ENCODE measurements around the gene GALR2.

The GALR2 gene

GRCh38 chr17:76082326-76083251 is 8.0 kb downstream of the GALR2 start:
- Mint-ChIP-seq H3K27ac (peak overlapping the region; percentile 83), H3K4me3 (no peak overlapping the region), H3K4me1 (peaks cover 11% of the 10 kb centered on the region), H3K9me3 (no peaks in the 10 kb centered on the region), H3K36me3 (peaks cover 21% of the 10 kb centered on the region)
- ATAC-seq = no peak
- no peak for DNase-seq (ENCODE audit: low spot score in 2 of 2)

GRCh38 chr17:76083536-76084182 is 9.1 kb downstream of the GALR2 start:
- peaks cover 7% of the 10 kb centered on the region for H3K4me1 Mint-ChIP-seq
- H3K9me3 Mint-ChIP-seq = no peaks in the 10 kb centered on the region
- no peak overlapping the region for H3K27ac Mint-ChIP-seq
- H3K36me3 Mint-ChIP-seq = peaks cover 23% of the 10 kb centered on the region
- no peak for DNase-seq (ENCODE audit: low spot score in 2 of 2)
- no peak for ATAC-seq
- H3K4me3 Mint-ChIP-seq = no peak overlapping the region

- Mint-ChIP-seq H3K36me3 (peaks cover 38% of the 10 kb centered on the region), H3K27ac (peak overlapping the region; percentile 52), H3K4me3 (no peak overlapping the region), H3K9me3 (no peaks in the 10 kb centered on the region), H3K4me1 (peaks cover 5% of the 10 kb centered on the region)
- DNase-seq (ENCODE audit: low spot score in 2 of 2) (no peak), ATAC-seq (no peak)
Observed at GRCh38 chr17:76085066-76085730, 10.6 kb downstream of the GALR2 start.

- no peaks in the 10 kb centered on the region for H3K9me3 Mint-ChIP-seq
- no peak for DNase-seq (ENCODE audit: low spot score in 2 of 2)
- ATAC-seq = no peak
- H3K36me3 Mint-ChIP-seq = peaks cover 43% of the 10 kb centered on the region
- H3K4me1 Mint-ChIP-seq = peaks cover 5% of the 10 kb centered on the region
- peak overlapping the region; percentile 52 for H3K27ac Mint-ChIP-seq
- no peak overlapping the region for H3K4me3 Mint-ChIP-seq
Observed at GRCh38 chr17:76085731-76086366, 11.3 kb downstream of the GALR2 start.

GRCh38 chr17:76086384-76086783 is 11.8 kb downstream of the GALR2 start:
- ATAC-seq = no peak
- Mint-ChIP-seq H3K9me3 (no peaks in the 10 kb centered on the region), H3K36me3 (peaks cover 48% of the 10 kb centered on the region), H3K4me3 (no peak overlapping the region), H3K27ac (peak overlapping the region; percentile 52), H3K4me1 (peaks cover 5% of the 10 kb centered on the region)
- DNase-seq (ENCODE audit: low spot score in 2 of 2) = no peak

- ATAC-seq (no peak), DNase-seq (ENCODE audit: low spot score in 2 of 2) (no peak)
- no peaks in the 10 kb centered on the region for H3K4me1 Mint-ChIP-seq
- no peaks in the 10 kb centered on the region for H3K9me3 Mint-ChIP-seq
- H3K36me3 Mint-ChIP-seq = peaks cover 58% of the 10 kb centered on the region
- no peak overlapping the region for H3K4me3 Mint-ChIP-seq
- H3K27ac Mint-ChIP-seq = no peak overlapping the region
Observed at GRCh38 chr17:76087531-76087930, 12.9 kb downstream of the GALR2 start.

GRCh38 chr17:76088041-76088867 is 13.7 kb downstream of the GALR2 start:
- H3K9me3 Mint-ChIP-seq = no peaks in the 10 kb centered on the region
- no peak overlapping the region for H3K4me3 Mint-ChIP-seq
- peaks cover 62% of the 10 kb centered on the region for H3K36me3 Mint-ChIP-seq
- DNase-seq (ENCODE audit: low spot score in 2 of 2) (no peak), ATAC-seq (no peak)
- no peaks in the 10 kb centered on the region for H3K4me1 Mint-ChIP-seq
- H3K27ac Mint-ChIP-seq = peak overlapping the region; percentile 29

GRCh38 chr17:76088868-76089576 is 14.4 kb downstream of the GALR2 start:
- Mint-ChIP-seq H3K36me3 (peaks cover 62% of the 10 kb centered on the region), H3K4me3 (no peak overlapping the region), H3K27ac (peak overlapping the region; percentile 29), H3K9me3 (no peaks in the 10 kb centered on the region), H3K4me1 (no peaks in the 10 kb centered on the region)
- ATAC-seq (no peak), DNase-seq (ENCODE audit: low spot score in 2 of 2) (no peak)

GRCh38 chr17:76089680-76090516 is 15.3 kb downstream of the GALR2 start:
- Mint-ChIP-seq H3K36me3 (peaks cover 62% of the 10 kb centered on the region), H3K9me3 (no peaks in the 10 kb centered on the region), H3K4me3 (no peak overlapping the region), H3K27ac (peak overlapping the region; percentile 29), H3K4me1 (no peaks in the 10 kb centered on the region)
- DNase-seq (ENCODE audit: low spot score in 2 of 2) (no peak), ATAC-seq (no peak)

- no peaks in the 10 kb centered on the region for H3K9me3 Mint-ChIP-seq
- no peak overlapping the region for H3K4me3 Mint-ChIP-seq
- no peaks in the 10 kb centered on the region for H3K4me1 Mint-ChIP-seq
- DNase-seq (ENCODE audit: low spot score in 2 of 2) (no peak), ATAC-seq (no peak)
- peak overlapping the region; percentile 45 for H3K27ac Mint-ChIP-seq
- peaks cover 67% of the 10 kb centered on the region for H3K36me3 Mint-ChIP-seq
Observed at GRCh38 chr17:76090517-76091129, 16.0 kb downstream of the GALR2 start.

GRCh38 chr17:76091526-76092286 is 17.1 kb downstream of the GALR2 start:
- no peak for DNase-seq (ENCODE audit: low spot score in 2 of 2)
- Mint-ChIP-seq H3K9me3 (no peaks in the 10 kb centered on the region), H3K4me1 (no peaks in the 10 kb centered on the region), H3K4me3 (no peak overlapping the region), H3K27ac (no peak overlapping the region), H3K36me3 (peaks cover 78% of the 10 kb centered on the region)
- ATAC-seq = no peak

GRCh38 chr17:76092526-76093413 is 18.2 kb downstream of the GALR2 start:
- no peak for ATAC-seq
- peaks cover 89% of the 10 kb centered on the region for H3K36me3 Mint-ChIP-seq
- H3K4me1 Mint-ChIP-seq = no peaks in the 10 kb centered on the region
- no peaks in the 10 kb centered on the region for H3K9me3 Mint-ChIP-seq
- no peak overlapping the region for H3K4me3 Mint-ChIP-seq
- DNase-seq (ENCODE audit: low spot score in 2 of 2) = no peak
- peak overlapping the region; percentile 56 for H3K27ac Mint-ChIP-seq
